Small intestine (tissue), 7 donors: ENCODE results near the gene PALLD. TPM values are rescaled to one million over a fixed set of nuclear protein-coding genes. Genes with fewer than 3 reads are reported as not detected.

Experiments used
- DNase-seq, 2 donors: peaks; one replicate each; pipeline versions ENCODE4 v3.0.0 to v3.0.0-alpha.2; 2013
- FAIRE-seq: peaks from 2 replicates; lab custom pipeline; 2012; peaks lifted over from hg19 to GRCh38; lab: Jason Lieb, UNC
- H3K27ac ChIP-seq, 3 donors: one replicate each; pipeline ENCODE4 v1.5.1; 2013; ENCODE audit warnings: low read length in 2 of 3, mild to moderate bottlenecking in 2 of 3, control low read depth in 1 of 3, inconsistent platforms in 1 of 3, low read depth in 1 of 3, moderate library complexity in 1 of 3
- H3K27me3 ChIP-seq, 3 donors: one replicate each; pipeline ENCODE4 v1.6.1; 2013; ENCODE audit warnings: low read length in 3 of 3, inconsistent platforms in 1 of 3; ENCODE audit not compliant: control insufficient read depth in 3 of 3, insufficient read depth in 3 of 3
- H3K36me3 ChIP-seq, 3 donors: one replicate each; pipeline ENCODE4 v1.6.1; 2013; ENCODE audit warnings: low read length in 3 of 3, inconsistent platforms in 1 of 3, low read depth in 1 of 3, mild to moderate bottlenecking in 1 of 3, moderate library complexity in 1 of 3; ENCODE audit not compliant: control insufficient read depth in 3 of 3, insufficient read depth in 2 of 3
- H3K4me1 ChIP-seq, 3 donors: one replicate each; pipeline ENCODE4 v1.6.1; 2013; ENCODE audit warnings: low read length in 2 of 3, inconsistent platforms in 1 of 3, low read depth in 1 of 3, mild to moderate bottlenecking in 1 of 3, moderate library complexity in 1 of 3; ENCODE audit not compliant: control insufficient read depth in 3 of 3, insufficient read depth in 2 of 3
- H3K4me3 ChIP-seq, 3 donors: one replicate each; pipeline ENCODE4 v1.5.1; 2013; ENCODE audit warnings: low read length in 3 of 3, control low read depth in 1 of 3, inconsistent platforms in 1 of 3, low read depth in 1 of 3, mild to moderate bottlenecking in 1 of 3, moderate library complexity in 1 of 3
- H3K9me3 ChIP-seq, 2 donors: one replicate each; pipeline ENCODE4 v1.6.1; 2013; ENCODE audit warnings: low read depth in 1 of 2, low read length in 1 of 2; ENCODE audit not compliant: control insufficient read depth in 2 of 2, insufficient read depth in 1 of 2
- WGBS, 3 donors: extraction: QIAGEN DNeasy Blood & Tissue Kit; methylation state at CpG; one replicate each; pipeline ENCODE4 v1.1.7; 2013; 5-methylcytosine and 5-hydroxymethylcytosine counted together
- polyA plus RNA-seq, 4 donors: library from polyadenylated mRNA; stranded (reverse) in 3 of 4; unstranded in 1 of 4; fragments of 200-250 nt in 3 of 4; fragments of 120-200 nt in 1 of 4; gene quantifications; one replicate each; pipeline versions ENCODE4 v1.2.1 to v1.2.3, GENCODE V29; 2013
- donor health status: healthy with polysubstance abuse.
- donor health status: control.
- donor health status: control.
- donor health status: Bipolar disorder and iron deficiency.
- donor health status: healthy.

PALLD gene
- polyA plus RNA-seq, 4 donors = 31.3 to 58.9 (median 38.0) TPM

DNA sequence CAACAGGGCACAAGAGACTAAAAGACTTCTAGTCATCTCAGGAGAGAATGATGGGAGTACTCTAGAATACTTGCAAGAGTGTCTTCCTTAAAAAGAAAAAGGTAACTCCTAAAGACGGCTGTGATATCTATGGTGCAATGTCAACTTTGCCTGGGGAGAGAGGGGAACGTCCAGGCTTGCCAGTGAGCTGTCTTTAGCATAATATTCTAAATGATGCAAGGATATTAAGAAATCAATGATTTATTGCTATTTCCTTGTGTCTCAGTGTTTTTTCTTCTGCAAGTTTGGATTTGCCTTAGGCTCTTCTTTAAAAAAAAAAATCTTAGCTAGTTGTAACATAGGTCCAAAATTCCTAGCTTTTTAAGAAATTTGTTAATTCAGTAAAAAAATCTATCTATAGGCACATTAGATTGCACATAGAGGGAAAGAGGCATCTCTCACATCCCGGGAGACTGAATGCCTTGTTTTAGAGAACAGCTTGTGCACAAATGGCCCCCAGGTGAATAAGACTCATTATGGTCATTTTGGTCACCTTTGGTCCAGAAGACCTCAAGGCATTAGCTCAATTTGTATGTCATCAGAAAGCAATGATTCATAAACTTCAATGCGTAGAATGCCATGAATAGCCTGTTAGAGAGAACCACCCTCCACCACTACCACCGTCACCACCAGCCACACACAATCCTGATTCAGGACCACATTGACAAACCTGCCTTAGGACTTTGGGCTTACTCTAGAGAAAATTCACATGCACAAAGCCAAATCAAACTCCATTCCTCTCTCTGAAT, 104.1 kb downstream of the PALLD start:
- Histone ChIP-seq H3K4me1 (no peaks in the 10 kb centered on the region), H3K27me3 (peaks cover 0 to 2% (median 0%) of the 10 kb centered on the region in 3 donors), H3K4me3 (no peak overlapping the region), H3K9me3 (no peaks in the 10 kb centered on the region), H3K36me3 (no peaks in the 10 kb centered on the region), H3K27ac (no peak overlapping the region)
- FAIRE-seq = no peak
- no peak for DNase-seq
- WGBS, 3 donors = 73 to 80% (median 79%) methylated on average over 5 of the region's 5 CpGs

- H3K9me3 ChIP-seq = no peaks in the 10 kb centered on the region
- peaks cover 0 to 2% (median 0%) of the 10 kb centered on the region in 3 donors for H3K27me3 ChIP-seq
- WGBS, 3 donors = 84 to 96% (median 92%) methylated on average over 4 of the region's 4 CpGs
- no peak overlapping the region for H3K4me3 ChIP-seq
- H3K4me1 ChIP-seq = no peaks in the 10 kb centered on the region
- DNase-seq = no peak
- no peaks in the 10 kb centered on the region for H3K36me3 ChIP-seq
- no peak overlapping the region for H3K27ac ChIP-seq
- no peak for FAIRE-seq
Observed at GRCh38 chr4:168601899-168602298, 105.0 kb downstream of the PALLD start.

DNA sequence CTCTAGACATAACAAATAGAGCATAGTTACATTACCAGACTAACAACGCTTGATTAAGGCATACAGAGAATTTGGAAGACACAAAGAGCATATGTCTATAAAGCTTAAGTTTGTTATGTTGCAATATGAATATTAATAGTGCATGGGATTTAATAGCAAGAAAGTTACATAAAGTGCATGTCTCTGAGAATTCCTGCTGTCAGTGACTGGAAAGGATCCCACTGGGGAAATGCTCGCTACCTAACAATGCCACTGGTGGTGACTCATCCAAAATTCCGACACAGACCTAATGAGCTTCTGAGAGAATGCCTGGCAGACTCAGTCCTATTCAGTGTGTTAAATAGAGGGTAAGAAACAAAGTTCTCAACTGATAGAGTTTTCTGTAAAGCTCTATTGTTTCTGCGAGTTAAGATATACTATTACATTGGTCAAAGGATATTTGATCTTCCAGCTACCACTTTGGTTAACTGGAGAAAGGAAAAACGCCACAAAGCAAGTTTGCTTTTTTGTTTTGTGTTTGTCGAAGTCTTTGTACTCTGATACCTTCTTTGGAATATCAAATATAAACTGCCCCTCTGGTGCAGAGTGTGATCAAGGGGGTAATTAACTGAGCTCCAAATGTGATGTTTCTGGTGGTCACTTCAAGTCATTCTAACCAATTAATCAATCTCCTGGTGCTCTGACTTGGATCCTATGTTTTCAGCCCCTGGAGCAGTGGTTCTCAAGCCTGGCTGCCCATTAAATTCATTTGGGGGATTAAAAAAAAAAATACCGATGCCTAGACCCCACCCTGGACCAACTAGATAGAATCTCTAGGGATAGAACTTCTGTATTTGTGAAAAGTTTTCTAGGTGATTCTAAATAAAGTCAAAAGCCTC, 107.9 kb downstream of the PALLD start:
- no peak for DNase-seq
- FAIRE-seq = no peak

DNA sequence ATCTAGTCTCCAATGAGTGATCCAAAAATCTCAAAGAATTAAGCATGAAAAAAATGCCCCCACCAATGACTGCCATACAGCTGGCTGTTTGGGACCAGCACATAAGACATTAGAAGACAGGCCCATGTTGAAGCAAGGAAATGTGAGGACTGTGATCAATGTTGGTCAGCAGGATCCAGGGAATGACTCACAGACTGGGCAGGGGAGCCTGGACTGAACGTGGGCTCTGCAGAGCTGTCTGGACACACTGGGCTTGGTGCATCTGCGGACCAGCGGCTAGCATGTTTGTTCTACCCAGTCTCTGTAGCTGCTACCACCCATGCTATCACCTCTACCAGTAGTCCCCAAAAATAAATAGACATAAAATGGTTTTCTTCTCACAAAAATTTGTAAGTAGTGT, 108.6 kb downstream of the PALLD start:
- Histone ChIP-seq H3K36me3 (no peaks in the 10 kb centered on the region), H3K4me3 (no peak overlapping the region), H3K9me3 (no peaks in the 10 kb centered on the region), H3K27ac (no peak overlapping the region), H3K27me3 (peaks cover 0 to 2% (median 0%) of the 10 kb centered on the region in 3 donors), H3K4me1 (no peaks in the 10 kb centered on the region)
- WGBS, 3 donors = 67 to 83% (median 80%) methylated on average over 3 of the region's 3 CpGs
- DNase-seq (no peak), FAIRE-seq (no peak)

More for the DNA sequence above, 107.9 kb downstream of the PALLD start:
- 73 to 75% (median 74%) methylated on average over 7 of the region's 7 CpGs for WGBS, 3 donors
- Histone ChIP-seq H3K36me3 (no peaks in the 10 kb centered on the region), H3K4me3 (no peak overlapping the region), H3K4me1 (no peaks in the 10 kb centered on the region), H3K9me3 (no peaks in the 10 kb centered on the region), H3K27me3 (peaks cover 0 to 2% (median 0%) of the 10 kb centered on the region in 3 donors), H3K27ac (no peak overlapping the region)

DNA sequence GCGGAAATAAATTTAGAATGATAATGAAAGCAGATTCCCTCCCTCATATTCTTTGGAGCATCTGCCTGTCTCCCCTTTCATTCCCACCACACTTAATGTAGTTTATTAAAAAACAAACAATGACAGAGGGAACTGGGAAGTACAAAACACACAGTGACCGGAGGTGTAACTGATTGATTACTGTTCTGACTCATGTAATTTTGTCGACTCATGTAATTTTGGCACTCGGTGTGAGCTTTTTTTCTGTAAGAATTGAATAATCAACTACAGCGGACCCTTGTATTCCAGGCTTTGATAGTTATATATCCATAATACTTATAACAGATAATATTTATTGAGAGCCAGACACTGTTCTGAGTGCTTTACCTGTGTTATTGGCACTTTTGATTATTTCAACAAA, 110.4 kb downstream of the PALLD start:
- DNase-seq (no peak), FAIRE-seq (no peak)
- 86 to 93% (median 90%) methylated on average over 5 of the region's 5 CpGs for WGBS, 3 donors

DNA sequence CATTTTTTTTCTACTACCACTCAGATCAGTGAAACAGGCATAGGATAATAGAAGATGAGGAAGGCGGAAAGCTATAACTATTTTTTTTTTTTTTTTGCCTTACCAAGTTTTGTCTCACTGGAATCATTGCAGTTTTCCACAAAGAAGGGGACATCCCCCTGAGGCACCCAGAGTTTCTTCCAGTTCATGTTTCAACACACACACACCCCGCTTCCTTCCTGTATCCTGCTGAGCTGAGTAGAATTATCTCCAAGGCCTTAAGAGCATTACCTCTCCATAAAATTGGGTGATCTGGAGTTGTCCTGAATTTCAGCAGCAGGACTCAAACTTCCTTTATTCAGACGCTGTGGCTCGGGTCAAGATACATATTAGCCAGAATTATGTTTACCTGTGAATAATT, 111.9 kb downstream of the PALLD start:
- FAIRE-seq (no peak), DNase-seq (no peak)
- H3K4me3 ChIP-seq = no peak overlapping the region
- H3K4me1 ChIP-seq = no peaks in the 10 kb centered on the region
- H3K27me3 ChIP-seq = no peaks in the 10 kb centered on the region
- H3K36me3 ChIP-seq = no peaks in the 10 kb centered on the region
- no peaks in the 10 kb centered on the region for H3K9me3 ChIP-seq
- no peak overlapping the region for H3K27ac ChIP-seq
- WGBS, 3 donors = 74 to 87% (median 76%) methylated on average over 4 of the region's 4 CpGs

More for the DNA sequence above, 110.4 kb downstream of the PALLD start:
- Histone ChIP-seq H3K4me3 (no peak overlapping the region), H3K4me1 (no peaks in the 10 kb centered on the region), H3K27me3 (peaks cover 0 to 2% (median 0%) of the 10 kb centered on the region in 3 donors), H3K36me3 (no peaks in the 10 kb centered on the region), H3K27ac (no peak overlapping the region), H3K9me3 (no peaks in the 10 kb centered on the region)

GRCh38 chr4:168609369-168609768, 112.5 kb downstream of the PALLD start:
- H3K36me3 ChIP-seq = no peaks in the 10 kb centered on the region
- H3K27me3 ChIP-seq = no peaks in the 10 kb centered on the region
- no peaks in the 10 kb centered on the region for H3K4me1 ChIP-seq
- 85 to 90% (median 89%) methylated on average over 4 of the region's 4 CpGs for WGBS, 3 donors
- no peak overlapping the region for H3K4me3 ChIP-seq
- DNase-seq (no peak), FAIRE-seq (no peak)
- no peak overlapping the region for H3K27ac ChIP-seq
- H3K9me3 ChIP-seq = no peaks in the 10 kb centered on the region

GRCh38 chr4:168610911-168611530, 114.2 kb downstream of the PALLD start:
- FAIRE-seq (no peak), DNase-seq (no peak)
- 59 to 78% (median 70%) methylated on average over 6 of the region's 6 CpGs for WGBS, 3 donors
- Histone ChIP-seq H3K36me3 (no peaks in the 10 kb centered on the region), H3K27me3 (no peaks in the 10 kb centered on the region), H3K4me1 (no peaks in the 10 kb centered on the region), H3K27ac (no peak overlapping the region), H3K4me3 (no peak overlapping the region), H3K9me3 (no peaks in the 10 kb centered on the region)
